Measurements from ENCODE around the gene FOXN1.

FOXN1 gene

DNA sequence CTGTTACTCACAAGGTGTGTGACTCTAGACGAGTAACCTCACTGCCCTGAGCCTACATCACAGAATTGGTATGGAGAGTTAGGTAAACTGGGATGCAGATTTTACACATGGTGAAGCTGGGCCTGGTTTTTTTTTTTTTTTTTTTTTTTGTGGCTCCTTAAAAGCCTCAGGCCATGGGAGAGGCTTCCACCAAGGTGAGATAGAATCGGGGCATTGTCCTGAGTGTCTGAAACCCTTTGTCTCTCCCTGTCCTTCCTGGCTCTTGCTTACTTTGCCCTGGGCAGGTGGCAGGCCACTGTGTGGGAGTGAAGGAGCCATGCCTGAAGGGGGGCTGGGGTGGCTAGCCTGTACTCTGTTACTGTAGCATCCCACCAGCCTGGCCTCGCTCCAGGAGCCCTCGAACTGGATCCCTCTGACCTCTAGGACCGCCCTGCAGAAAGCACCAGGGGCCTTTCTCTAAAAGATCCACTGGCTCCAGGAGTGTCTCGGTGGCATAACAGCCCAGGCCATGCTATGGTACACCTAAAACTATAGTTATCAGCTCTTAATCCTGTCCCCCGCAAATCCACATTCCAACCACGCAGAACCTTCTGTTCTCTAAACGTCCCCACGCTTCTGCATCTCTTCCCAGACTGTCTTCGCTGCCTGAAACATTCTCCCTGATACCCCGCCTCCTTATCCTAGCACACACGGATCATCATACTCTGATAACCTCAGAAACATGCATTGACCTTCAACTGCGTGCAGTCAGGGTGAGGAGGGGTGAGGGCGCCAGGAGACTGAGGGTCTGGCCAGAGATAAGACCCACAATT lies 34.4 kb upstream of the FOXN1 start:
- no peaks in the 10 kb centered on the region for H3K9me3 Mint-ChIP-seq
- peaks cover 40% of the 10 kb centered on the region for H3K4me1 Mint-ChIP-seq
- no peak overlapping the region for H3K27ac Mint-ChIP-seq
- no peaks in the 10 kb centered on the region for H3K36me3 Mint-ChIP-seq (ENCODE audit: low read depth)
- no peak overlapping the region for H3K4me3 Mint-ChIP-seq
- DNase-seq, result no peak
- TF ChIP-seq CTCF (IDR thresholded peaks at IDR 0.05), result no peak
- H3K27me3 Mint-ChIP-seq (ENCODE audit: low read depth, poor library complexity), result peaks cover 48% of the 10 kb centered on the region

GRCh38 chr17:28472871-28473497 lies 33.2 kb upstream of the FOXN1 start:
- Mint-ChIP-seq H3K27ac (no peak overlapping the region), H3K4me3 (no peak overlapping the region), H3K4me1 (peaks cover 36% of the 10 kb centered on the region), H3K27me3 (ENCODE audit: low read depth, poor library complexity) (peaks cover 40% of the 10 kb centered on the region), H3K9me3 (no peaks in the 10 kb centered on the region), H3K36me3 (ENCODE audit: low read depth) (no peaks in the 10 kb centered on the region)
- no peak for TF ChIP-seq CTCF (IDR thresholded peaks at IDR 0.05)
- no peak for DNase-seq

DNA sequence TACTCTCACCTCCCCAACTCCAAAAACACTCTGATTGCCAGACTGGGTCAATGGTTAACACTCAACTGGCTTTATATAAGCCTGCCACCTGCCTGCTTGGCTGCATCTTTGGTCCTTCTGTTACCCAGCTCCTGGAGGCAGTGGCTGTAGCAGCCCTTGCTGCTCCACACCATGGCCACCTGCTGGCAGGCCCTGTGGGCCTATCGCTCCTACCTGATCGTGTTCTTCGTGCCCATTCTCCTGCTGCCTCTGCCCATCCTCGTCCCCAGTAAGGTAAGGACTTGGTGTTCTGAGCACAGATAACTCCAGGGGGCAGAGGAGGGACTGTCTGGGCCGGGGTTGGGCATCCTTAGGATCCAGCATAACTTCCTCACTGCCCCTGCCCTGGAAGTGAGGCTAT lies 32.6 kb upstream of the FOXN1 start, which contains the start of gene SLC13A2:
Gene SLC13A2, plus strand, starts transcription at position 103 of the 400 bp plus-strand sequence. Its CDS starts 69 bp downstream, at position 172.
- Mint-ChIP-seq H3K4me3 (no peak within 1 kb of the TSS), H3K36me3 (ENCODE audit: low read depth) (no peaks in the 10 kb centered on the region), H3K9me3 (no peaks in the 10 kb centered on the region), H3K4me1 (peaks cover 36% of the 10 kb centered on the region), H3K27me3 (ENCODE audit: low read depth, poor library complexity) (peaks cover 38% of the 10 kb centered on the region), H3K27ac (no peak within 1 kb of the TSS)
- no peak for DNase-seq
- no peak for TF ChIP-seq CTCF (IDR thresholded peaks at IDR 0.05)

GRCh38 chr17:28474111-28474531 lies 32.0 kb upstream of the FOXN1 start:
- H3K4me1 Mint-ChIP-seq, result peaks cover 36% of the 10 kb centered on the region
- no peak for DNase-seq
- H3K4me3 Mint-ChIP-seq, result no peak overlapping the region
- TF ChIP-seq CTCF (IDR thresholded peaks at IDR 0.05), result no peak
- H3K27me3 Mint-ChIP-seq (ENCODE audit: low read depth, poor library complexity), result peaks cover 33% of the 10 kb centered on the region
- no peaks in the 10 kb centered on the region for H3K9me3 Mint-ChIP-seq
- no peaks in the 10 kb centered on the region for H3K36me3 Mint-ChIP-seq (ENCODE audit: low read depth)
- no peak overlapping the region for H3K27ac Mint-ChIP-seq

- H3K4me1 Mint-ChIP-seq, result peaks cover 30% of the 10 kb centered on the region
- no peak for TF ChIP-seq CTCF (IDR thresholded peaks at IDR 0.05)
- no peak overlapping the region for H3K27ac Mint-ChIP-seq
- H3K27me3 Mint-ChIP-seq (ENCODE audit: low read depth, poor library complexity), result peaks cover 27% of the 10 kb centered on the region
- H3K36me3 Mint-ChIP-seq (ENCODE audit: low read depth), result no peaks in the 10 kb centered on the region
- DNase-seq, result no peak
- H3K9me3 Mint-ChIP-seq, result no peaks in the 10 kb centered on the region
- H3K4me3 Mint-ChIP-seq, result no peak overlapping the region
Observed at GRCh38 chr17:28475151-28475900, 30.8 kb upstream of the FOXN1 start.
